PC-3 (cell line): ENCODE results near the gene HIVEP3.

Source experiments
- EZH2 ChIP-seq: fragments of 300-600 bp; sonication (generic); IDR thresholded peaks from one replicate; pipeline ENCODE4 v1.6.1; 2017; ENCODE audit warnings: antibody characterized with exemption, mild to moderate bottlenecking, low read length; ENCODE audit not compliant: unreplicated experiment
- TF ChIP-seq, protein P1 (sequence below): fragments of 300-600 bp; sonication (generic); conservative IDR thresholded peaks from 2 replicates; pipeline ENCODE4 v1.5.1; 2017; ENCODE audit warnings: antibody characterized with exemption, low read depth, mild to moderate bottlenecking, low read length

DNA sequence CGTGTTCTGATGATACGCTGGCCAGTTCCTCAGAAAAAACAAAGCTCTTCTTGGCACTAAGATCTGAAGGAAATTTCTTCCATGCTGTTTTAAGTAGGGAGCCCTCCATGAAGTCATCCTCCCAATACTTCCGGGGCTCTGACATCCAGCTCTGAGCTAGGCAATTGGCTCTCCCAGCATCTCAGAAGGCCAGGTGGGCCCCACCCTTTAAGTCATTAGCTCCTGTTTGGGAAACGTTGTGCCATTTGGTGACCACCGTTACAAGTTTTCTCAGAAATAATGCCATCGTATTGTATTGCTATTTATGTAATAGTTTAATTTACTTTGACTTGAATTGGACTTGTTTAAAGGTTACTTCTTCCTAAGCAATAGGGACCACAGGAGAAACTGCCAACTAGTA lies 303.9 kb downstream of the HIVEP3 start:
- TF ChIP-seq, protein P1, sequence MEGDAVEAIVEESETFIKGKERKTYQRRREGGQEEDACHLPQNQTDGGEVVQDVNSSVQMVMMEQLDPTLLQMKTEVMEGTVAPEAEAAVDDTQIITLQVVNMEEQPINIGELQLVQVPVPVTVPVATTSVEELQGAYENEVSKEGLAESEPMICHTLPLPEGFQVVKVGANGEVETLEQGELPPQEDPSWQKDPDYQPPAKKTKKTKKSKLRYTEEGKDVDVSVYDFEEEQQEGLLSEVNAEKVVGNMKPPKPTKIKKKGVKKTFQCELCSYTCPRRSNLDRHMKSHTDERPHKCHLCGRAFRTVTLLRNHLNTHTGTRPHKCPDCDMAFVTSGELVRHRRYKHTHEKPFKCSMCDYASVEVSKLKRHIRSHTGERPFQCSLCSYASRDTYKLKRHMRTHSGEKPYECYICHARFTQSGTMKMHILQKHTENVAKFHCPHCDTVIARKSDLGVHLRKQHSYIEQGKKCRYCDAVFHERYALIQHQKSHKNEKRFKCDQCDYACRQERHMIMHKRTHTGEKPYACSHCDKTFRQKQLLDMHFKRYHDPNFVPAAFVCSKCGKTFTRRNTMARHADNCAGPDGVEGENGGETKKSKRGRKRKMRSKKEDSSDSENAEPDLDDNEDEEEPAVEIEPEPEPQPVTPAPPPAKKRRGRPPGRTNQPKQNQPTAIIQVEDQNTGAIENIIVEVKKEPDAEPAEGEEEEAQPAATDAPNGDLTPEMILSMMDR = no peak
- no peak for TF ChIP-seq EZH2
